ENCODE data around the gene TNK1. TPM values are rescaled to one million over a fixed set of nuclear protein-coding genes. Genes with fewer than 3 reads are reported as not detected.

The TNK1 gene
- total RNA-seq, 1 donor: 2.2 TPM

- TF ChIP-seq CTCF (IDR thresholded peaks at IDR 0.05; ENCODE audit: insufficient read depth, low read depth, low read length): no peak
- DNase-seq (ENCODE audit: low read depth): no peak
- H3K4me3 ChIP-seq (ENCODE audit: low read depth, low read length): no peak within 1 kb of the TSS
Observed at GRCh38 chr17:7407485-7408251, 26.8 kb downstream of the TNK1 start, which contains the start of gene NLGN2. NLGN2 (plus strand) TSS chr17:7407845; CDS start chr17:7408256, 411 bp downstream.

DNA sequence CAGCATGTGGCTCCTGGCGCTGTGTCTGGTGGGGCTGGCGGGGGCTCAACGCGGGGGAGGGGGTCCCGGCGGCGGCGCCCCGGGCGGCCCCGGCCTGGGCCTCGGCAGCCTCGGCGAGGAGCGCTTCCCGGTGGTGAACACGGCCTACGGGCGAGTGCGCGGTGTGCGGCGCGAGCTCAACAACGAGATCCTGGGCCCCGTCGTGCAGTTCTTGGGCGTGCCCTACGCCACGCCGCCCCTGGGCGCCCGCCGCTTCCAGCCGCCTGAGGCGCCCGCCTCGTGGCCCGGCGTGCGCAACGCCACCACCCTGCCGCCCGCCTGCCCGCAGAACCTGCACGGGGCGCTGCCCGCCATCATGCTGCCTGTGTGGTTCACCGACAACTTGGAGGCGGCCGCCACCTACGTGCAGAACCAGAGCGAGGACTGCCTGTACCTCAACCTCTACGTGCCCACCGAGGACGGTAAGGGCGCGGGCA lies 27.4 kb downstream of the TNK1 start:
- no peak for TF ChIP-seq CTCF (IDR thresholded peaks at IDR 0.05; ENCODE audit: insufficient read depth, low read depth, low read length)
- no peak overlapping the region for H3K4me3 ChIP-seq (ENCODE audit: low read depth, low read length)
- no peak for DNase-seq (ENCODE audit: low read depth)

GRCh38 chr17:7408863-7409262 lies 28.0 kb downstream of the TNK1 start:
- no peak for DNase-seq (ENCODE audit: low read depth)
- H3K4me3 ChIP-seq (ENCODE audit: low read depth, low read length): no peak overlapping the region
- no peak for TF ChIP-seq CTCF (IDR thresholded peaks at IDR 0.05; ENCODE audit: insufficient read depth, low read depth, low read length)

DNA sequence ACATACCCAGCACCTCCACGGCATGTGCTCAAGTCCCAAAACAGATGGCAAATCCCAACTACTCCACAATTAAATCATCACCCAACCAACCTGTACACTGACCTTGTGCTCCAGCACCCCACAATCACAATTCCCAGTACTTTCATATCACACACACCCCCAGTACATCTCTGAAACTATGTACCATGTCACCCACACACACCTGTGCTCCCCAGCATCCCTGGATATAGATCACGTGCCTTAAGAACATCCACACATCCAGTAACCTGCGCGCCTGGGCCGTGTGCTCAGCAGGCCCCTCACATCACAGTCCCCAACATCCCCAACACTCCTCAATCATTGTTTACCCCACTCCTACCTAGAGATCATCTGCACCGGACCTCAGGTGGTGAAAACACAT lies 28.8 kb downstream of the TNK1 start:
- no peak overlapping the region for H3K4me3 ChIP-seq (ENCODE audit: low read depth, low read length)
- TF ChIP-seq CTCF (IDR thresholded peaks at IDR 0.05; ENCODE audit: insufficient read depth, low read depth, low read length): no peak
- no peak for DNase-seq (ENCODE audit: low read depth)

- no peak overlapping the region for H3K4me3 ChIP-seq (ENCODE audit: low read depth, low read length)
- TF ChIP-seq CTCF (IDR thresholded peaks at IDR 0.05; ENCODE audit: insufficient read depth, low read depth, low read length): no peak
- no peak for DNase-seq (ENCODE audit: low read depth)
Observed at GRCh38 chr17:7410634-7411426, 29.9 kb downstream of the TNK1 start.

DNA sequence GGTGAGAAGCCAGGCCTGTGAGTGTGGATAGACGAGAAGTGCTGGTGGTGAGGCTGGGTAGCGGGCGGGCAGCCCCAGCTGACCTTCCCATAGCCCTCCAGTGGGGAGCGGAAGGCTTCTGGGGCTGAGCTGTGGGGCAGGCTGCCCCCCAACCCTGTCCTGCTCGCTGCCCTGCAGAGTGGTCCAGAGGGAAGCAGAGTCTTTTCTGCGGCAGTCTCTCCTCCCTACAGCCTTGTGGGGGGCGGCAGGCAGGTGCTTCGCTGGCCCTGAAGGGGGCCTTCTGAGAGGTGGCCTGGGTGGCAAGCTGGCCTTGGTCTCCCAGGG lies 30.5 kb downstream of the TNK1 start:
- no peak overlapping the region for H3K4me3 ChIP-seq (ENCODE audit: low read depth, low read length)
- DNase-seq (ENCODE audit: low read depth): no peak
- no peak for TF ChIP-seq CTCF (IDR thresholded peaks at IDR 0.05; ENCODE audit: insufficient read depth, low read depth, low read length)
